C1 segment of cervical spinal cord (tissue), 14 donors: ENCODE results near the gene EYS.
"Not testable (repeated sequence)": the region's sequence is repeated elsewhere in the genome, so short reads cannot be mapped to it uniquely, and the experiment has no call there.

Source experiments
- DNase-seq, 14 donors: peaks; one replicate each; lab custom pipeline; 2025; lab: John Stamatoyannopoulos, UW

Gene EYS

GRCh38 chr6:65088575-65088974 lies 618.5 kb downstream of the EYS start:
- DNase-seq: no peak

- DNase-seq: no peak
These were observed 625.3 kb downstream of the EYS start for GRCh38 chr6:65081756-65082155.

- no peak for DNase-seq
These were observed 631.3 kb downstream of the EYS start for GRCh38 chr6:65075705-65076230.

DNA sequence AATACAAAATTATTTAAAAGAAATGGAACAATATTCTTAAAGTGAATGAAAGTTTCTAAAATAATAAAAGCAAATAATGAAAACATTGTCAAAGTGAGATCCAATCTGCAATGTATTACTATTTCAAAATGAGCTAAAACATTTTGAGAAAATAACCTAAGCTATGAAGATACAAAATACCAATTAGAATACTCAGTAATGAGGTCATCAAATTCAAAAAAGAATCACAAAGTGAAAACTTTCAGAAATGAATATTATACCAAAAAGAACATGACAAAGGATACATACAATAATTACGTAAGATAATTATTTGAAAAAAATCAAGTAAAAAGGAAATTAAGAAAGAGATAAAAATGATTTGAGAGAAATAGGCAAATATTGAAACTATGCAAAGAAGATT lies 634.5 kb downstream of the EYS start:
- no peak for DNase-seq

- no peak for DNase-seq
These were observed 635.5 kb downstream of the EYS start for GRCh38 chr6:65071480-65071879.

- no peak for DNase-seq
These were observed 642.2 kb downstream of the EYS start for GRCh38 chr6:65064844-65065243.

- DNase-seq: no peak
These were observed 647.5 kb downstream of the EYS start for GRCh38 chr6:65059568-65059967.

DNA sequence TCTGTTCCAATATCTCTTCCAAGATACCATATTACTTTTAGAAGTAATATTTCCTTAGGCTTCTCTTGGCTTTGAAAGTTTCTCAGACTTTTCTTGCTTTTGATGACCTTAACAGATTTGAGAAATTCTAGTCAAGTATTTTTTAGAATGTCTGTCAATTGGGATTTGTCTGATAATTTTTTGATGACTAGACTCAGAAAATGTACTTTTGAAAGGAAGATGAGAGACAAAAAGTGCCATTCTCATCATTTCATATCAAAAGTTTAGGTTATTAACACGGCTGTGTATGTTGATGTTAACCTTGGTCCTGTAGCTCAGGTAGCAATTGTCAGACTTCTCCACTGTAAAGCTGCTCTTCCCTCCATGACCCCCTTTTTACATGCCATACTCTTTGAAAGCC lies 651.5 kb downstream of the EYS start:
- no peak for DNase-seq

DNA sequence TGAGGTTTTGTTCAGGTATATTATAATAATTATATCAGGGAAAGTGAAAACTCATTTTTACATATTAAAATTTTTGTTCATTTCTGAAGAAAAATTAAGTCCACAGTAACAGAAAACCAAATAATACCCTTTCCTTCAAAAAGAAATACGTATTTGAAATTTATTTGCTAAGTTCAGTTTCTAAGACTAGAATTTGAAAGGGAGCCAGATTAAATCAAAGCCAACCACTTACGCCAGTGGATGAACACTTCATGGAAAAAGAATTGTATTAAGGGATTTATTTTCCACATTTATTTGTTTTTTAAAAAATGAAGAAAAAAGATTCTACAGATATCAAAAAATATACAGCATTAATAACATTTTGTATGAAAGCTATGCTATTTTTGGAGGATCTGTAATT lies 654.4 kb downstream of the EYS start:
- no peak for DNase-seq

- DNase-seq: no peak
These were observed 661.2 kb downstream of the EYS start for GRCh38 chr6:65045801-65046200.

DNA sequence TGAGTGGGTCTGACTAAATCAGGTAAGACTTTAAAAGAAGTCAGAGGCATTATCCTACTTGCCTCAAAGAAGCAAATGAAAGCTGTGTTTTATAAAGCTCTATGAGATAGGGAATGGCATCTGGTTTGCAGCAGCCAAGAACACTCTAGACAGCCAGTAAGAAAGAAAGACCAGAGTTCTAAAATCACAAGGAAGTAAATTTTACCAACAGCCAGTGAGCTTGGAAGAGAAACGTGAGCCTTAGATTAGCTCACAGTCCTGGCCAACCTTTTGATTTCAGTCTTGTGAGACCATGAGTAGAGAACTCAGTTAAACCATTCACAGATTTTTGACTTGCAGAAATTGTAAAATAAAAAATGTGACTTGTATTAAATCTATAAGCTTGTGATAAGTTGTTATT lies 693.0 kb downstream of the EYS start:
- DNase-seq: no peak

- no peak for DNase-seq
These were observed 700.2 kb downstream of the EYS start for GRCh38 chr6:65006788-65007187.

DNA sequence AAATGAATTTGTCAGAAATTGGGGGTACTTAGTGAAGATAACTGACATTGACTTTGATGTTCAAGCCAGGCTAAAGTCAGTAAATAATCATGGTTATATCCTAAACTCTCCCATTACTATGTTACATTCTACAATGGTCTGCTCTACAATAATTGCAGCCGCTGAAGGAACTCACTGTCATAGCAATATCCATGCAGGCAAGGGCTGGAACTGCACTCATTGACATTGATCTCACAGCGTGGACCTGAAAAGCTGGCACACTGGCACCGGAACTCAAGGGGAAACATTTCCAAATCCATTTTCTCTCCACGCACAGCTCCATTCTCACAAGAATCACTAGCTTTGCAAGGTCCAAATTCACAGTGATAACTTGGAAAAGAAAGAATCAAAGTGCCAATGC lies 702.7 kb downstream of the EYS start:
- no peak for DNase-seq

GRCh38 chr6:65002882-65003281 lies 704.1 kb downstream of the EYS start:
- not testable (repeated sequence) for DNase-seq

DNA sequence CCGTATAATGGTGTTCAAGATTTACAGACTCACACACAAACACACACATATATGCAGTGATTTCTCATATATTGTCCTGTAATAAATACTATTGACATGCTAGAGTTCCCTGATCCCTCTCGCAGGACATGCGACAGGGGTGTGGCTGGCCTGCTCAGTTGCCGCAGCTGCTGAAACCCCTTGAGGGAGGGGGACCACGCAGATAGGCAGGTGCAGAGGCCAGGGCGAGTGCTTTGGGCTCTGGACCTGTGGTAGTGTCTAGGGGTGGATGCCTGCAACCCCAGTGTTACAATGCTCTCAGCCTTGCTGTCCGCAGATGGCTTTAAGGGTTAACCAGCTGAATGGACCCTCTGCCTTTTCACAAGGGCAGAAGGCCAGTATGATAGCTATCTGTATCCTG lies 706.2 kb downstream of the EYS start:
- no peak for DNase-seq

GRCh38 chr6:64998204-64998603 lies 708.8 kb downstream of the EYS start:
- no peak for DNase-seq

GRCh38 chr6:64996301-64996700 lies 710.7 kb downstream of the EYS start:
- DNase-seq: no peak

- no peak for DNase-seq
These were observed 716.2 kb downstream of the EYS start for GRCh38 chr6:64990652-64991304.

DNA sequence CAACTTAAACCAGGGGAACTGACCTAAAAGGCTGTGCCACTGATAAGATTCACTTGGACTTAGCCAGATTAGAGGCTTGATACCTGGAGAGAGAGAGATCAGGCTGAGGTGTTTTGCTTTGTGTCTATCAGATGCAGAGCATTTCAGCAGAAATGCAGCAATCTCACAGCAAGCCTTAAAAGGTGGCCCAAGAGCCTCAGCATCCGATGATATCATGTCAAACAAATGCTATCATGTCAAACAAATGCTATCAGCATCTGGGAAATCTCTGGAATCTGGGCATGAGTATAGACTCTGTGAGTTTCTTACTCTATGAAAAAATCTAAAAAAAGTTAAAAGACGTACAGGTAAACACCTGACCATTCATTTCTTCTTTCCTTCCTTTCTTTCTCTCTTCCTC lies 718.9 kb downstream of the EYS start:
- DNase-seq: no peak

DNA sequence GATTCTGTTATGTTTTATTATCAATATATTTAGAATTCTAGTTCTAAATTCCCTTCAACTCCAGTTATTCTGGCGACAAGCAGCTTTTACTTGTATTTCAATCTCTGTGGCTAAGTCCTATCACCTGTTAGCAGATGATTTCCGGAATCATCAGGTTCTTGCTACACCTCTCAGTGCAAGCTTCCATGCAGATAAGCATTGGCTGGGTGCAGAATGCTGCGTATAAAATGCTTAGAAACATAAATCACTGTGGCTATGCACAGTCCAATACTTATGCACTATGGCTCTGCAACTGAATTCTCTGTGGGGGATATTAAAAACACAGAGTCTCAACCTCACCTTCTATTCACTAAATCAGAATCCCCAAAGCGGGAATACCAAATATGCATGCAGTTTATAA lies 720.0 kb downstream of the EYS start:
- no peak for DNase-seq

DNA sequence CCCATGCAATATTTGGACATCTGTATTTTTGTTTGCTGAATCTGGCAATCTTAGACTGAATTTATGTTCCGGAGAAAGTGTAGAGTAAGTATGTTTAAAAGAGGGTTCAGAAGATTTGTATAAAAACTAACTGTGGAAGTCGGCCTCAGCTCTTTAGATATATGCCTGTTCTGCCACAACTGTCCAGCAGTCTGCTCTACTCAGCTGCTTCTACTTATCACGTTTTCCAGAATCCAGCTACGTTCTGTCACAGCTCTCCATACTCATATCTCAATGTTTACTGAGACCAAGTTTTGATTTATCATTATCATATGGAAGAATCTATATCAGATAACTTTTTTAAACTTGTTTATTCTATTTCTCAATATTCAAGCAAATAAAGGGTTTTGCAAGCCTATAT lies 721.3 kb downstream of the EYS start:
- DNase-seq: no peak

DNA sequence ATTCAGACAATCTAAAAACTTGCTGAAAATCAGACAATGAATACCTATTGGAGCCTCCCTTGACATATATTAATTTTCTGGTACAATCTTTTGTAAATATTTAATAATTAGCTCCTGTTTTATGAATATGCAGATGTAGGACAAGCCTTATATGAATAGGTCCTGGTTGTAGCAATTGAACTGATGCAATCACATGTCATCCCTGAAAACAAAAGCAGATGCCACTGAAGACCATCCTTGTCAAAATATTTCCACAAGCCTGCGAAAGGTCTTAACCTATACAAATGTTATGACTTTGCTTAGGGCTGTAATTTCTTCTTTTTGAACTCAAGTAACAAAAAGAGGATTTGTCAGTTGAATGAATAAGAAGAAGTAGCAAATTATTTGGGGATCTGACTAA lies 722.1 kb downstream of the EYS start:
- DNase-seq: no peak

GRCh38 chr6:64983089-64983488 lies 723.9 kb downstream of the EYS start:
- no peak for DNase-seq

DNA sequence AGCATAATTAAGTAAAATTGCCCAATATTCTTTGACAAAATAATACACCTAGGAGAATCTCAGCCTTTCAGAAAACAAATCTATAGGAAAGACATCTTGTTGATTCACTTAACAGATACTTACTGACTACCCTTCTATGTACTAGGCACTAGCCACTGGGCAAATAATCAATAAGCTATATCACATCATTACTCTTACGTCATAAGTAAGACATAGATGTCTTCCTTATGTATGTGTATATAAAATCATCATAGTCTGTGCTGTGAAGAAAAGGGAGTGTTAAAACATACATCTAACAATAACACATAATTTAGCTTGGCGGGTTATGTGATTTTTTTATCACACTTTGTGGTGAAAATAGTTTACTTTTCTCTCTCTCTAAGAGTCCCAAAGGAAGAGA lies 733.9 kb downstream of the EYS start:
- no peak for DNase-seq
